Measurements from ENCODE around the gene FBXO7. TPM values are rescaled to one million over a fixed set of nuclear protein-coding genes. Genes with fewer than 3 reads are reported as not detected.

Gene FBXO7
- total and polyA plus RNA-seq, 7 donors, result 25.6 to 49.8 (median 28.2) TPM

- no peak overlapping the region for H3K27ac ChIP-seq
- H3K36me3 ChIP-seq (ENCODE audit: insufficient read depth in 1 of 2, low read depth in 1 of 2), result no peaks in the 10 kb centered on the region
- H3K9me3 ChIP-seq, result no peaks in the 10 kb centered on the region
- 77 to 81% (median 80%) methylated on average over 9 of the region's 9 CpGs for WGBS, 3 donors
- H3K4me3 ChIP-seq, result no peak overlapping the region
- no peak for TF ChIP-seq CTCF (IDR thresholded peaks at IDR 0.05)
- H3K4me1 ChIP-seq, result no peaks in the 10 kb centered on the region
- DNase-seq (no peak), ATAC-seq (no peak)
- H3K27me3 ChIP-seq (ENCODE audit: insufficient read depth in 3 of 3, low read length in 2 of 3), result peaks cover 0 to 22% (median 0%) of the 10 kb centered on the region in 3 donors
- intact Hi-C loops (cut with DNase I), result no loop called here
These were observed 72.3 kb downstream of the FBXO7 start for GRCh38 chr22:32546935-32547334.

- H3K36me3 ChIP-seq (ENCODE audit: insufficient read depth in 1 of 2, low read depth in 1 of 2), result no peaks in the 10 kb centered on the region
- no peak overlapping the region for H3K27ac ChIP-seq
- no peak for ATAC-seq
- 90 to 96% (median 95%) methylated on average over 7 of the region's 7 CpGs for WGBS, 3 donors
- H3K4me1 ChIP-seq, result no peaks in the 10 kb centered on the region
- H3K4me3 ChIP-seq, result no peak overlapping the region
- H3K27me3 ChIP-seq (ENCODE audit: insufficient read depth in 3 of 3, low read length in 2 of 3), result peaks cover 0 to 18% (median 0%) of the 10 kb centered on the region in 3 donors
- no peak for DNase-seq
- no peak for TF ChIP-seq CTCF (IDR thresholded peaks at IDR 0.05)
- H3K9me3 ChIP-seq, result no peaks in the 10 kb centered on the region
- intact Hi-C loops (cut with DNase I), result no loop called here
These were observed 73.4 kb downstream of the FBXO7 start for GRCh38 chr22:32548039-32548438.

Other genes starting within 250 kb of the FBXO7 start
- under 1 TPM in 1 of 4 donors, not detected in 3; 0.45 TPM for gene SLC5A4, start 219.5 kb upstream of the FBXO7 start, total RNA-seq
- gene SLC5A4, start 219.5 kb upstream of the FBXO7 start, polyA plus RNA-seq, result under 1 TPM in 2 of 3 donors, not detected in 1; 0.03 to 0.19 TPM
- not detected for gene RFPL3, start 116.9 kb upstream of the FBXO7 start, total RNA-seq
- gene RFPL3, start 116.9 kb upstream of the FBXO7 start, polyA plus RNA-seq, result not detected
- gene RTCB, start 62.6 kb upstream of the FBXO7 start, total RNA-seq, result 10 to 100 TPM; 40.3 to 59.5 (median 47.5) TPM
- 10 to 100 TPM; 40.0 to 91.5 (median 79.1) TPM for gene RTCB, start 62.6 kb upstream of the FBXO7 start, polyA plus RNA-seq
- not detected for gene BPIFC, start 10.4 kb upstream of the FBXO7 start, total RNA-seq
- under 1 TPM in 1 of 3 donors, not detected in 2; 0.01 TPM for gene BPIFC, start 10.4 kb upstream of the FBXO7 start, polyA plus RNA-seq

All from psoas muscle (tissue), 8 donors.